ENCODE data around the gene PAPPA. TPM values are rescaled to one million over a fixed set of nuclear protein-coding genes. Genes with fewer than 3 reads are reported as not detected.

Gene PAPPA
- total and polyA plus RNA-seq, 2 of the 8 experiments (the other 6 are each of a cell fraction or from before 2014, with no cell fraction given) = 0.18 to 0.63 TPM

- Histone ChIP-seq H3K36me3 (ENCODE audit: control insufficient read depth in 2 of 4, insufficient read depth in 4 of 4, low read length in 3 of 4) (no peaks in the 10 kb centered on the region), H3K9ac (replicated peaks in 1 of 4; ENCODE audit: extremely low read depth in 1 of 4, low read depth in 3 of 4, low read length in 3 of 4) (no peak overlapping the region), H3K4me1 (replicated peaks in 1 of 4; ENCODE audit: control insufficient read depth in 3 of 4, insufficient read depth in 4 of 4, low read length in 3 of 4) (peaks cover 0 to 11% (median 2%) of the 10 kb centered on the region in 4 experiments; a peak in 2 of 7 replicates), H3K23me2 (ENCODE audit: low read depth, low read length) (no peaks in the 10 kb centered on the region), H2BK20ac (ENCODE audit: low read length) (no peak overlapping the region), H3K79me2 (ENCODE audit: control insufficient read depth in 1 of 2, insufficient read depth in 2 of 2, low read length in 2 of 2) (no peaks in the 10 kb centered on the region), H2AFZ (ENCODE audit: low read length) (no peak overlapping the region), H3K27ac (ENCODE audit: low read depth, low read length) (no peak overlapping the region), H3K23ac (ENCODE audit: insufficient read length) (no peak overlapping the region), H3K79me1 (ENCODE audit: low read depth, low read length) (no peaks in the 10 kb centered on the region), H4K91ac (replicated peaks; ENCODE audit: insufficient read length, low read length) (no peak overlapping the region), H3K4me2 (ENCODE audit: insufficient read depth in 1 of 2, low read depth in 2 of 2, low read length in 2 of 2) (no peak overlapping the region), H3K4ac (replicated peaks; ENCODE audit: insufficient read length, low read depth, low read length) (no peak overlapping the region), H4K8ac (ENCODE audit: extremely low read depth, insufficient read depth, low read length) (no peak overlapping the region), H3K56ac (replicated peaks; ENCODE audit: insufficient read length, low read depth, low read length) (no peak overlapping the region), H2BK15ac (ENCODE audit: low read length) (no peak overlapping the region), H2BK12ac (ENCODE audit: low read depth, low read length) (no peak overlapping the region), H3K4me3 (ENCODE audit: extremely low read depth in 1 of 4, insufficient read depth in 2 of 4, low read depth in 3 of 4, low read length in 4 of 4) (no peak overlapping the region), H3K18ac (ENCODE audit: extremely low read depth, low read length) (no peak overlapping the region), H2AK5ac (ENCODE audit: low read depth, low read length) (no peak overlapping the region), H3K14ac (ENCODE audit: insufficient read length) (no peak overlapping the region), H3K27me3 (replicated peaks in 1 of 4; ENCODE audit: control insufficient read depth in 3 of 4, extremely low read depth in 1 of 4, insufficient read depth in 3 of 4, low read length in 3 of 4) (peaks cover 5 to 12% (median 11%) of the 10 kb centered on the region in 4 experiments), H2BK5ac (ENCODE audit: low read depth, low read length) (no peak overlapping the region), H3K9me3 (ENCODE audit: insufficient read depth in 2 of 2, low read depth in 1 of 2, low read length in 1 of 2) (no peaks in the 10 kb centered on the region), H4K5ac (ENCODE audit: insufficient read length, low read depth, low read length) (no peak overlapping the region), H2BK120ac (replicated peaks; ENCODE audit: low read depth, low read length) (no peak overlapping the region), H4K20me1 (replicated peaks in 1 of 2; ENCODE audit: control insufficient read depth in 1 of 2, insufficient read depth in 2 of 2, low read length in 2 of 2) (no peaks in the 10 kb centered on the region)
- FAIRE-seq (no peak), DNase-seq (ENCODE audit: low read depth in 1 of 2, low spot score in 2 of 2) (no peak)
- ChIA-PET POLR2A (ENCODE audit: partially characterized antibody) (interaction anchor here (1.0 kb wide), 1 partner anchor 9 kb away, joined by 3 read pairs; no protein-coding TSS in a partner anchor), CTCF (ENCODE audit: partially characterized antibody) (interaction anchor here (1.2 kb wide), 1 partner anchor 166 kb away, joined by 3 read pairs; no protein-coding TSS in a partner anchor)
- WGBS, 2 experiments (ENCODE audit: extremely low coverage in 1 of 2, insufficient coverage in 1 of 2, insufficient read length in 1 of 2, insufficient replicate concordance in 2 of 2, low coverage in 1 of 2, low lambda C conversion rate in 2 of 2, missing lambda C conversion rate in 1 of 2) = 79% methylated on average over 4 of the region's 4 CpGs; no CpG with 5 or more reads in 1 of the 2 experiments
- no peak for TF ChIP-seq NANOG (IDR thresholded peaks at IDR 0.05; ENCODE audit: insufficient read depth, low read depth, low read length, poor library complexity, severe bottlenecking)
- TF ChIP-seq SAP30 (IDR thresholded peaks at IDR 0.05; ENCODE audit: insufficient read depth, insufficient replicate concordance, low read length) = no peak
- TF ChIP-seq BRCA1 (IDR thresholded peaks at IDR 0.05; ENCODE audit: low read depth, low read length) = no peak
- TF ChIP-seq ATF2 (IDR thresholded peaks at IDR 0.05; ENCODE audit: low read length) = no peak
- no peak for TF ChIP-seq RNF2 (IDR thresholded peaks at IDR 0.05; ENCODE audit: borderline replicate concordance, low read depth, low read length, missing control alignments, poor library complexity, severe bottlenecking)
Observed at GRCh38 chr9:116327701-116328405, 174.3 kb downstream of the PAPPA start.

Data from H1 (cell line).